ENCODE measurements around the gene ARID1A.

The ARID1A gene

DNA sequence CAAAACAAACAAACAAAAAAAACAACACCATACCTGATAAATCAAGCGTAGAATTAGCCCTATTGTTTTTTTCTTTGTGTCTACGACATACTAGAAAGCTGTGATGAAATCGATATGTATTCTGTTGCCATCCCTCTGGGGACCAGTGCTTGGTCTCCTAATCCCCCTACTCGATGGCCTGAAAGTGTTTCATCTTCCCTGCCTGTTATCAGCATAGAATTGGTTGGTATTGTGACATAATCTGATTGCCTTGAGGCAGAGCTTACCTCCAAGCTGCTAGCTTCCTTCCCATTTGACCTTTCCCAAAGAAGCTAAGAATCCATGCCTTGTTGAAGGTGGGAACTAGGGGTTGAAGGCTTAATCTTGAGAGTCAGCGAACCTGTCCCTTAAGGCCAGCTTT lies 51.2 kb downstream of the ARID1A start:
- Histone ChIP-seq H2BK120ac (ENCODE audit: insufficient read depth, low read length, poor library complexity) (no peak overlapping the region), H3K14ac (ENCODE audit: low read length) (no peak overlapping the region), H3K23ac (ENCODE audit: low read length) (no peak overlapping the region), H3K9me3 (ENCODE audit: insufficient read depth, low read depth, low read length) (no peaks in the 10 kb centered on the region), H3K4ac (ENCODE audit: low read depth, low read length) (no peak overlapping the region), H4K91ac (ENCODE audit: low read depth, low read length) (no peak overlapping the region), H3K4me1 (ENCODE audit: control insufficient read depth in 1 of 2, insufficient read depth in 2 of 2, low read length in 2 of 2) (peaks cover 2 to 12% of the 10 kb centered on the region in 2 experiments), H3K27me3 (ENCODE audit: insufficient read depth, low read length) (no peaks in the 10 kb centered on the region), H3K79me2 (ENCODE audit: control insufficient read depth, insufficient read depth, low read length, poor library complexity) (no peaks in the 10 kb centered on the region), H2BK12ac (ENCODE audit: low read length) (no peak overlapping the region), H2AFZ (ENCODE audit: insufficient read depth, low read length, poor library complexity) (no peak overlapping the region), H3K4me2 (ENCODE audit: low read length) (no peak overlapping the region), H4K12ac (ENCODE audit: low read depth, low read length) (no peak overlapping the region), H2BK5ac (ENCODE audit: low read depth, low read length, poor library complexity) (no peak overlapping the region), H3K18ac (ENCODE audit: low read length) (no peak overlapping the region), H3K79me1 (ENCODE audit: low read length) (no peaks in the 10 kb centered on the region), H3K27ac (ENCODE audit: low read depth, low read length) (no peak overlapping the region), H3K36me3 (ENCODE audit: control insufficient read depth in 1 of 2, insufficient read depth in 2 of 2, low read length in 2 of 2) (peaks cover 18 to 51% of the 10 kb centered on the region in 2 experiments), H2AK5ac (ENCODE audit: low read length) (no peak overlapping the region), H4K8ac (ENCODE audit: low read depth, low read length) (no peak overlapping the region), H3K4me3 (ENCODE audit: low read depth, low read length) (no peak overlapping the region), H3K9ac (ENCODE audit: low read length) (no peak overlapping the region)
- no CpG with 5 or more reads among the region's 5 CpGs for WGBS (ENCODE audit: extremely low coverage, insufficient coverage, insufficient read length)
- DNase-seq = peak in 1 of 2 donors; percentile 40

DNA sequence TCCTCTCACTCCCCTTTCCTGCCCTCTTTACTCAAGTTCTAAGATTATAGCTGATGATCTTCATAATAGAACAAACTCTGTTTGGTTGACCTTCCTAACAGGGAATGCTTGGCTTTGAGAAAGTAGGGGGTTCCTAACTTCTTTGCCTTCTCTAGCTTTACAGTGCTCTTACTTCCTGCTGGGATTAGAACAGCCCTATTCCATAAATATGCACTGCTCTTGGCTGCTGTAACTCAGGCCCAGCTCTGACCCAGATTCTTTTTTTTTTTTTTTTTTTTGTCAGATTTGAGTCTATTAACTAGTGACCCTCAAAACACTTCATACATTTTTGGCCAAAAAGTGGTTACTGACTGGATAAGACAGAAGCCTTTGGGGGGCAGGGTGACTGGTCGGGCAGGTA lies 52.5 kb downstream of the ARID1A start:
- no peak overlapping the region for H3K18ac ChIP-seq (ENCODE audit: low read length)
- H3K79me1 ChIP-seq (ENCODE audit: low read length) = no peaks in the 10 kb centered on the region
- no peak overlapping the region for H4K8ac ChIP-seq (ENCODE audit: low read depth, low read length)
- no peak for DNase-seq
- H3K9me3 ChIP-seq (ENCODE audit: insufficient read depth, low read depth, low read length) = no peaks in the 10 kb centered on the region
- H4K12ac ChIP-seq (ENCODE audit: low read depth, low read length) = no peak overlapping the region
- H3K23ac ChIP-seq (ENCODE audit: low read length) = no peak overlapping the region
- H3K4me1 ChIP-seq (ENCODE audit: control insufficient read depth in 1 of 2, insufficient read depth in 2 of 2, low read length in 2 of 2) = peaks cover 2 to 17% of the 10 kb centered on the region in 2 experiments
- no CpG with 5 or more reads among the region's 1 CpG for WGBS (ENCODE audit: extremely low coverage, insufficient coverage, insufficient read length)
- H3K27ac ChIP-seq (ENCODE audit: low read depth, low read length) = no peak overlapping the region
- no peak overlapping the region for H3K4me2 ChIP-seq (ENCODE audit: low read length)
- H3K4ac ChIP-seq (ENCODE audit: low read depth, low read length) = peak overlapping the region; percentile 66
- no peaks in the 10 kb centered on the region for H3K27me3 ChIP-seq (ENCODE audit: insufficient read depth, low read length)
- no peak overlapping the region for H2AK5ac ChIP-seq (ENCODE audit: low read length)
- no peak overlapping the region for H2BK12ac ChIP-seq (ENCODE audit: low read length)
- H3K9ac ChIP-seq (ENCODE audit: low read length) = no peak overlapping the region
- no peak overlapping the region for H4K91ac ChIP-seq (ENCODE audit: low read depth, low read length)
- H2BK5ac ChIP-seq (ENCODE audit: low read depth, low read length, poor library complexity) = no peak overlapping the region
- no peak overlapping the region for H3K14ac ChIP-seq (ENCODE audit: low read length)
- no peak overlapping the region for H3K4me3 ChIP-seq (ENCODE audit: low read depth, low read length)
- H3K36me3 ChIP-seq (ENCODE audit: control insufficient read depth in 1 of 2, insufficient read depth in 2 of 2, low read length in 2 of 2) = peaks cover 18 to 49% of the 10 kb centered on the region in 2 experiments
- H3K79me2 ChIP-seq (ENCODE audit: control insufficient read depth, insufficient read depth, low read length, poor library complexity) = no peaks in the 10 kb centered on the region
- H2AFZ ChIP-seq (ENCODE audit: insufficient read depth, low read length, poor library complexity) = no peak overlapping the region
- no peak overlapping the region for H2BK120ac ChIP-seq (ENCODE audit: insufficient read depth, low read length, poor library complexity)

DNA sequence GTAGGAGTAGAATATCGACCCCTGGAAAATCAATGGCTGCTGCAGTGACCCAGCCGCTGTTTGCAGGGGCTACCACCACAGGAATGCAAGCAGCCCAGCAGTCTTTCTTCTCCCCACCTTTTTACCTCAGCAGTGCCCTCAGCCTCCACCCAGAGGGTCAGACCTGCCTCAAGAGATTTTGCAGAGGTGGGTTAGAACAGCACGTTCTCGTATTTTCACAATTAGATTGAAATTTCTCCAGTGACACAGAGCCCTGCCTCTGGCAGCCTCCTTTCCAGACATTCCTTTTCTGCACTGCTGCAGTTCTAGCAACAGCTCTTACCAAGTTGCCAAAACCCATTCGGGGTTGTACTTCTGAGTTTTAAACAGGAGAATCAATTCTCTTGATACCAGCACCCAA lies 53.6 kb downstream of the ARID1A start:
- no peak overlapping the region for H2BK120ac ChIP-seq (ENCODE audit: insufficient read depth, low read length, poor library complexity)
- H3K79me1 ChIP-seq (ENCODE audit: low read length) = no peaks in the 10 kb centered on the region
- H4K12ac ChIP-seq (ENCODE audit: low read depth, low read length) = no peak overlapping the region
- no peak overlapping the region for H3K14ac ChIP-seq (ENCODE audit: low read length)
- WGBS (ENCODE audit: extremely low coverage, insufficient coverage, insufficient read length) = no CpG with 5 or more reads among the region's 5 CpGs
- H3K4me1 ChIP-seq (ENCODE audit: control insufficient read depth in 1 of 2, insufficient read depth in 2 of 2, low read length in 2 of 2) = peaks cover 6 to 19% of the 10 kb centered on the region in 2 experiments
- no peak overlapping the region for H3K9ac ChIP-seq (ENCODE audit: low read length)
- H3K9me3 ChIP-seq (ENCODE audit: insufficient read depth, low read depth, low read length) = no peaks in the 10 kb centered on the region
- no peak for DNase-seq
- H2BK12ac ChIP-seq (ENCODE audit: low read length) = no peak overlapping the region
- H3K27me3 ChIP-seq (ENCODE audit: insufficient read depth, low read length) = no peaks in the 10 kb centered on the region
- H3K4ac ChIP-seq (ENCODE audit: low read depth, low read length) = peak overlapping the region; percentile 68
- peaks cover 21 to 53% of the 10 kb centered on the region in 2 experiments for H3K36me3 ChIP-seq (ENCODE audit: control insufficient read depth in 1 of 2, insufficient read depth in 2 of 2, low read length in 2 of 2)
- no peak overlapping the region for H3K18ac ChIP-seq (ENCODE audit: low read length)
- H3K23ac ChIP-seq (ENCODE audit: low read length) = no peak overlapping the region
- H2BK5ac ChIP-seq (ENCODE audit: low read depth, low read length, poor library complexity) = no peak overlapping the region
- H4K8ac ChIP-seq (ENCODE audit: low read depth, low read length) = no peak overlapping the region
- no peak overlapping the region for H3K27ac ChIP-seq (ENCODE audit: low read depth, low read length)
- H3K4me3 ChIP-seq (ENCODE audit: low read depth, low read length) = no peak overlapping the region
- no peak overlapping the region for H2AFZ ChIP-seq (ENCODE audit: insufficient read depth, low read length, poor library complexity)
- no peak overlapping the region for H4K91ac ChIP-seq (ENCODE audit: low read depth, low read length)
- no peaks in the 10 kb centered on the region for H3K79me2 ChIP-seq (ENCODE audit: control insufficient read depth, insufficient read depth, low read length, poor library complexity)
- no peak overlapping the region for H3K4me2 ChIP-seq (ENCODE audit: low read length)
- no peak overlapping the region for H2AK5ac ChIP-seq (ENCODE audit: low read length)

DNA sequence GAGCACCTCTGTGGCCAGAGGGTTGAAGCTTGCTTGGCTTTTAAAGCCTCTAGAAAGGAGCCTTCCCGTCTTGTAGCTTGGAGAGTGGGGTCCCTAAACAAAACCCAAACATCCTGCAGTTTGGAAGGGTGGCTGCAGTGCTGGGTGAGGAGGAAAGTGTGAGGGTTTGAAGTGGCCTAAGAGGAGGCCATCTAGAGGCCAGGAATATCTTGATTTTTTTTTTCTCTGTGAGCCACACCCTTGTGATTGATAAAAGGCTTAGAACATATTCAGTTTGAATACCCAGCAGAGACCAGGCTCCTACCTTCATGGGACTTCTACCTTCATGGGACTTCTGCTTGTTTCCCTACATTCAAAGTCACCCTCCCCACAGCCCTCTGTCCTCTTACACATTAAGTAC lies 54.6 kb downstream of the ARID1A start:
- Histone ChIP-seq H3K4me2 (ENCODE audit: low read length) (no peak overlapping the region), H2AK5ac (ENCODE audit: low read length) (no peak overlapping the region), H3K9ac (ENCODE audit: low read length) (no peak overlapping the region), H2AFZ (ENCODE audit: insufficient read depth, low read length, poor library complexity) (no peak overlapping the region), H3K36me3 (ENCODE audit: control insufficient read depth in 1 of 2, insufficient read depth in 2 of 2, low read length in 2 of 2) (peaks cover 23 to 54% of the 10 kb centered on the region in 2 experiments), H3K4me3 (ENCODE audit: low read depth, low read length) (no peak overlapping the region), H3K23ac (ENCODE audit: low read length) (no peak overlapping the region), H4K91ac (ENCODE audit: low read depth, low read length) (no peak overlapping the region), H2BK5ac (ENCODE audit: low read depth, low read length, poor library complexity) (no peak overlapping the region), H3K4me1 (ENCODE audit: control insufficient read depth in 1 of 2, insufficient read depth in 2 of 2, low read length in 2 of 2) (peaks cover 8 to 18% of the 10 kb centered on the region in 2 experiments), H3K9me3 (ENCODE audit: insufficient read depth, low read depth, low read length) (no peaks in the 10 kb centered on the region), H3K79me1 (ENCODE audit: low read length) (no peaks in the 10 kb centered on the region), H3K18ac (ENCODE audit: low read length) (no peak overlapping the region), H3K79me2 (ENCODE audit: control insufficient read depth, insufficient read depth, low read length, poor library complexity) (peaks cover 1% of the 10 kb centered on the region), H3K27me3 (ENCODE audit: insufficient read depth, low read length) (no peaks in the 10 kb centered on the region), H4K12ac (ENCODE audit: low read depth, low read length) (no peak overlapping the region), H2BK120ac (ENCODE audit: insufficient read depth, low read length, poor library complexity) (no peak overlapping the region), H4K8ac (ENCODE audit: low read depth, low read length) (no peak overlapping the region), H3K27ac (ENCODE audit: low read depth, low read length) (no peak overlapping the region), H3K14ac (ENCODE audit: low read length) (no peak overlapping the region), H2BK12ac (ENCODE audit: low read length) (no peak overlapping the region), H3K4ac (ENCODE audit: low read depth, low read length) (no peak overlapping the region)
- no peak for DNase-seq
- no CpG with 5 or more reads among the region's 1 CpG for WGBS (ENCODE audit: extremely low coverage, insufficient coverage, insufficient read length)

Measured in trophoblast cell (in vitro differentiated cells and primary cell).